GM12878 (cell line): ENCODE measurements around the gene EHHADH. TPM values are rescaled to one million over a fixed set of nuclear protein-coding genes. Genes with fewer than 3 reads are reported as not detected.
A peak's percentile ranks its signal among the peaks of the same experiment; 100 is the strongest.

Experiments
- ATAC-seq: fragments of 200-7000 bp; cut with Tn5 transposase; 3 replicates; pipeline ENCODE4 v1.9.1; 2020; ENCODE audit warnings: mild to moderate bottlenecking, moderate library complexity
- BruUV-seq: library from RNA; stranded (reverse); fragments of 400-500 nt; replicated peaks from 2 replicates; lab custom pipeline; 2021; lab: Mats Ljungman, UMichigan
- CTCF ChIA-PET: fragments of 300-600 bp; sonication (Branson Sonifier 250); formaldehyde crosslinking; extraction: SDS; loops from one replicate; lab custom pipeline; 2021; ENCODE audit warnings: inconsistent platforms; lab: Yijun Ruan, JAX
- POLR2A ChIA-PET: fragments of 350-600 bp; formaldehyde crosslinking; extraction: SDS; loops from one replicate; lab custom pipeline; 2021; ENCODE audit warnings: inconsistent platforms; lab: Charles Lee
- RAD21 ChIA-PET: fragments of 300-600 bp; sonication (Branson Sonifier 250); formaldehyde crosslinking; loops from one replicate; lab custom pipeline; 2023; ENCODE audit warnings: antibody characterized with exemption; ENCODE audit not compliant: unreplicated experiment; lab: Charles Lee
- SMC1A ChIA-PET: fragments of 300-600 bp; sonication (Branson Sonifier 250); formaldehyde crosslinking; loops from one replicate; lab custom pipeline; 2023; ENCODE audit not compliant: unreplicated experiment, uncharacterized antibody; lab: Charles Lee
- DNase-seq: peaks from one replicate; pipeline ENCODE4 v3.0.0-alpha.2; 2011; ENCODE audit warnings: low read depth, low spot score
- FAIRE-seq: peaks from 3 replicates; lab custom pipeline; 2011; peaks lifted over from hg19 to GRCh38; lab: Jason Lieb, UNC
- H2AFZ ChIP-seq: 2 replicates; pipeline ENCODE4 v1.6.0; 2011; ENCODE audit warnings: low read depth, low read length, control low read depth; ENCODE audit not compliant: control insufficient read depth
- H3K27ac ChIP-seq: 2 replicates; pipeline ENCODE4 v1.5.1; 2011; ENCODE audit warnings: control low read depth; ENCODE audit not compliant: control insufficient read depth, insufficient read depth
- H3K27me3 ChIP-seq, 2 experiments: replicated peaks in 1 of 2; 2 replicates each; pipeline versions ENCODE4 v1.6.0 to v1.6.1; 2011; ENCODE audit warnings: low read length in 1 of 2; ENCODE audit not compliant: control insufficient read depth in 2 of 2, insufficient read depth in 2 of 2
- H3K36me3 ChIP-seq, 2 experiments: 2 replicates each; pipeline ENCODE4 v1.5.1; 2011; ENCODE audit warnings: low read length in 1 of 2; ENCODE audit not compliant: control insufficient read depth in 2 of 2, insufficient read depth in 2 of 2
- H3K4me1 ChIP-seq: 2 replicates; pipeline ENCODE4 v1.6.1; 2011; ENCODE audit warnings: mild to moderate bottlenecking, low read length, moderate library complexity, mixed read lengths; ENCODE audit not compliant: control insufficient read depth, insufficient read depth
- H3K4me2 ChIP-seq: 2 replicates; pipeline ENCODE4 v1.6.0; 2011; ENCODE audit warnings: control low read depth; ENCODE audit not compliant: control insufficient read depth, insufficient read depth
- H3K4me3 ChIP-seq: fragments of 200-600 bp; sonication (generic); 2 replicates; pipeline ENCODE4 v1.5.1; 2016
- H3K79me2 ChIP-seq: 2 replicates; pipeline ENCODE4 v1.6.0; 2011; ENCODE audit warnings: low read length; ENCODE audit not compliant: control insufficient read depth, insufficient read depth
- H3K9ac ChIP-seq: 2 replicates; pipeline ENCODE4 v1.8.0; 2011; ENCODE audit warnings: low read length, control low read depth, mixed read lengths; ENCODE audit not compliant: control insufficient read depth, insufficient read depth
- H3K9me3 ChIP-seq: replicated peaks from 3 replicates; pipeline ENCODE4 v1.5.1; 2011; ENCODE audit warnings: mild to moderate bottlenecking, low read length; ENCODE audit not compliant: control insufficient read depth, insufficient read depth
- H4K20me1 ChIP-seq: 2 replicates; pipeline ENCODE4 v1.6.0; 2011; ENCODE audit not compliant: control insufficient read depth, insufficient read depth
- ESRRA ChIP-seq: IDR thresholded peaks from 2 replicates; pipeline ENCODE4 v1.6.1; 2012; ENCODE audit warnings: mild to moderate bottlenecking, low read length, improper control_type of control experiment
- GATAD2B ChIP-seq: fragments of 450-650 bp; conservative IDR thresholded peaks from 2 replicates; pipeline ENCODE4 v1.6.1; 2017; ENCODE audit warnings: low read depth, mild to moderate bottlenecking, moderate library complexity
- HDGF ChIP-seq: fragments of 450-650 bp; IDR thresholded peaks from 2 replicates; pipeline ENCODE4 v1.6.1; 2016; ENCODE audit warnings: antibody characterized with exemption
- MTA3 ChIP-seq: IDR thresholded peaks from 2 replicates; pipeline ENCODE4 v1.6.1; 2012; ENCODE audit warnings: low read length, inconsistent platforms, borderline replicate concordance
- NFYA ChIP-seq: IDR thresholded peaks from 2 replicates; pipeline ENCODE4 v1.6.1; 2011; ENCODE audit warnings: low read depth, mild to moderate bottlenecking, low read length, improper control_type of control experiment, borderline replicate concordance
- PAX8 ChIP-seq: fragments of 450-650 bp; IDR thresholded peaks from 2 replicates; pipeline ENCODE4 v1.6.1; 2017; ENCODE audit warnings: mild to moderate bottlenecking, moderate library complexity
- RB1 ChIP-seq: fragments of 450-650 bp; formaldehyde crosslinking; IDR thresholded peaks from 2 replicates; pipeline ENCODE4 v1.6.1; 2017; ENCODE audit warnings: mild to moderate bottlenecking, borderline replicate concordance
- RELA ChIP-seq: fragments of 450-650 bp; IDR thresholded peaks from 2 replicates; pipeline ENCODE4 v1.8.0; 2014; ENCODE audit warnings: borderline replicate concordance; ENCODE audit not compliant: partially characterized antibody
- RUNX3 ChIP-seq: IDR thresholded peaks from 2 replicates; pipeline ENCODE4 v1.6.1; 2012; ENCODE audit warnings: low read length, inconsistent platforms
- SMAD1 ChIP-seq: fragments of 450-650 bp; IDR thresholded peaks from 2 replicates; pipeline ENCODE4 v1.6.1; 2018; ENCODE audit warnings: mild to moderate bottlenecking, low read depth; ENCODE audit not compliant: partially characterized antibody
- SRF ChIP-seq, 2 experiments: IDR thresholded peaks; 2 replicates each; pipeline ENCODE4 v1.6.1; 2011; ENCODE audit warnings: low read depth in 2 of 2, low read length in 2 of 2, mild to moderate bottlenecking in 1 of 2, moderate library complexity in 1 of 2
- SUPT20H ChIP-seq: IDR thresholded peaks from 2 replicates; pipeline ENCODE4 v1.6.1; 2011; ENCODE audit warnings: low read depth, mild to moderate bottlenecking, low read length, moderate library complexity, borderline replicate concordance; ENCODE audit not compliant: control insufficient read depth
- ZNF24 ChIP-seq: fragments of 450-650 bp; IDR thresholded peaks from 2 replicates; pipeline ENCODE4 v1.6.1; 2017; ENCODE audit warnings: antibody characterized with exemption, mild to moderate bottlenecking
- ZNF274 ChIP-seq: IDR thresholded peaks from one replicate; pipeline ENCODE4 v1.8.0; 2011; ENCODE audit not compliant: insufficient read length, insufficient read depth
- ZZZ3 ChIP-seq: IDR thresholded peaks from 2 replicates; pipeline ENCODE4 v1.6.1; 2011; ENCODE audit warnings: low read depth; ENCODE audit not compliant: control insufficient read depth, insufficient read length
- WGBS: methylation state at CpG from one replicate; pipeline ENCODE4 v1.1.6; 2016; ENCODE audit warnings: low lambda C conversion rate; ENCODE audit not compliant: insufficient replicate concordance, insufficient coverage; ENCODE audit errors: missing lambda C conversion rate; 5-methylcytosine and 5-hydroxymethylcytosine counted together
- in situ Hi-C: fragments of 300-500 bp; cut with MboI; formaldehyde crosslinking; loops from 9 replicates; pipeline ENCODE4 v1.14.3; 2018; ENCODE audit warnings: mixed read lengths
- intact Hi-C: fragments of 100-400 bp; cut with micrococcal nuclease; formaldehyde crosslinking; loops from one replicate; pipeline ENCODE4 v1.14.2; 2022; ENCODE audit not compliant: unreplicated experiment
- polyA plus RNA-seq, 11 experiments: library from polyadenylated mRNA; depleted of rRNA in 4 of 11; unstranded in 6 of 11; stranded (reverse) in 5 of 11; fragments of >200 nt; fragmentation: Nextera tagmentation in 4 of 11; fragmentation: Illumina TruSeq in 1 of 11; extraction: Ambion mirVana in 4 of 11; extraction: Trizol in 1 of 11; gene quantifications; 1 replicate in 1 of 11; 2 replicates in 10 of 11; pipeline versions ENCODE4 v1.2.1 to v1.2.3, GENCODE V29; 2011 to 2016; ENCODE audit warnings: inconsistent platforms in 2 of 11, missing spikeins in 2 of 11, low read depth in 1 of 11
- total RNA-seq, 4 experiments: library from RNA; depleted of rRNA in 3 of 4; stranded (reverse); fragments of >200 nt in 3 of 4; fragmentation: Illumina TruSeq in 1 of 4; extraction: Trizol in 1 of 4; gene quantifications; 2 replicates each; pipeline versions ENCODE4 v1.2.1 to v1.2.3, GENCODE V29; 2013 to 2021
- TF ChIP-seq, protein P1 (sequence below): fragments of 450-650 bp; IDR thresholded peaks from 2 replicates; pipeline ENCODE4 v1.6.1; 2016; ENCODE audit warnings: mild to moderate bottlenecking
- TF ChIP-seq, protein P2 (sequence below): IDR thresholded peaks from 2 replicates; pipeline ENCODE4 v1.6.1; 2012; ENCODE audit warnings: low read depth, low read length, improper control_type of control experiment

Gene EHHADH
- total and polyA plus RNA-seq, 10 of the 15 experiments (the other 5 are each of a cell fraction or from before 2014, with no cell fraction given) = 0.96 to 8.4 (median 5.3) TPM

DNA sequence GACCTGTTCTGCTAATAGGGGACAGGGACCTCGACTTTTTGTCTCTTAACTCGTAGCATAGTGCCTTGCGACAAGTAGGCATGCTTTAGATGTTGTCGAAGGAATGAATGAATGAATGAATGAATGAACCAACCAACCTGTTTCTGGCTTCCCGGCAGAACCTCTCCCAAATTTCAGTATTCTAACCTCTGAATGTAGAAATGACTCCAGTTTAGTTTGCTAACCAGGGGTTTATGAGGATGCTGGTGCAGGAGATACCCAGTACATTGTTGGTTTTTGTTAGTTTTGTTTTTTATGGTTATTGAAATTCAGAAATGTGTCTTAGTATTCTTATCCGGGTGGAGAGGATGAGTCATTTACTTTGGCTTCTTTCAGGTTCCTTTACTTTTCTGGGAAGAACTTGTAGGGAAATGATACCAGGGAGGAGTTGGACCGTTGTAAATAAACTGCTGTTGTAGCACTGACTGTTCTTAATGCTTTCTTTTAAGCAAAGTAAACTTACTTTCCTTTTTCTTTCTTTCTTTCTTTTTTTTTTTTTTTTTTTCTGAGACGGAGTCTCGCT is 29.6 kb upstream of the EHHADH start:
- no peak for FAIRE-seq

DNA sequence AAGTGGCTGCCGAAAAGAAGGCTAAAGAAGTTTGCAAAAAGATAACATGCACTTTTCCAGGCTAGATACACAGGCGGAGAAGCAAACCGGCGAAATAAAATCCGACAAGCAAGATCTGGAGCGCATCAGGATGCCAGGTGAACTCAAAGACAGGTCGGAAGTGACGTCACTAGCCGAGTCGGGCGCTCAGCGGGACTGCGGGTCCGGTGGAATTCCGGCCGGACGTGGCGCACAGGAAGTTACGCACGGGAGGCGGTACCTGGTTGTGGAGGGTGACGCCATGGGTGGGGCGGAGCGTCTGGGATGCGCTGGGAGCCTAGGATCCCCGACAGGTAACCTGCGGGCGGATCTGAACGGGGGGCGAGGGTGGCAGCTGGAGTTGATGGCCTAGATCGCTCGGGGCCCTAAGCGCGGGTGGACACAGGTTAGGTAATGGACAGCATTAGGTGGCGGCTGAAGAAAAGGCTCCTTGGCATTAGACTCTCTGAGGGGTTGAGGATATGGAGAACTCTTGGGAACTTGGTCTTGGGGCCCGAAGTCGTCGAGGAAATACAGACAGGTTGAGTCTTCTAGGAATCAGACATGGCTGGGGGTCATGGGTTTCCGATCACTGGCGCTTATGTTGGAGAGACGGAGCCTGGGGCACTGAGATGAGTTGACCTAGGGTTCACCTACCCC is 29.0 kb upstream of the EHHADH start:
- Histone ChIP-seq H3K79me2 (peaks cover 10% of the 10 kb centered on the region), H2AFZ (peak overlapping the region; percentile 93), H3K9me3 (no peaks in the 10 kb centered on the region), H3K36me3 (peaks cover 0 to 3% of the 10 kb centered on the region in 2 experiments; a peak in 1 of 4 replicates), H3K4me3 (peak overlapping the region; percentile 78), H3K4me1 (no peaks in the 10 kb centered on the region), H4K20me1 (no peaks in the 10 kb centered on the region), H3K4me2 (peak overlapping the region; percentile 77), H3K27me3 (no peaks in the 10 kb centered on the region), H3K27ac (peak overlapping the region; percentile 63), H3K9ac (peak overlapping the region; percentile 60)
- peak; percentile 77 for DNase-seq
- ChIA-PET RAD21 (no interaction called here), POLR2A (no interaction called here), CTCF (no interaction called here), SMC1A (interaction anchor here (1.0 kb wide), 1 partner anchor 11 kb away, joined by 3 read pairs; no protein-coding TSS in a partner anchor)
- peak; percentile 98 for ATAC-seq
- TSS peak; percentile 87 for BruUV-seq
- in situ Hi-C loops = no loop called here
- WGBS = 1% methylated on average over 41 of the region's 41 CpGs
- intact Hi-C loops = no loop called here
- peak; percentile 86 for FAIRE-seq
- TF ChIP-seq RB1 (no peak), ZZZ3 (no peak), HDGF (peak; percentile 75; the same call in 1 of the 2 replicates), GATAD2B (no peak), SMAD1 (peak; percentile 23), RELA (peak; percentile 74), SUPT20H (no peak), NFYA (no peak), ZNF274 (no peak), MTA3 (no peak)
- TF ChIP-seq, protein P1, sequence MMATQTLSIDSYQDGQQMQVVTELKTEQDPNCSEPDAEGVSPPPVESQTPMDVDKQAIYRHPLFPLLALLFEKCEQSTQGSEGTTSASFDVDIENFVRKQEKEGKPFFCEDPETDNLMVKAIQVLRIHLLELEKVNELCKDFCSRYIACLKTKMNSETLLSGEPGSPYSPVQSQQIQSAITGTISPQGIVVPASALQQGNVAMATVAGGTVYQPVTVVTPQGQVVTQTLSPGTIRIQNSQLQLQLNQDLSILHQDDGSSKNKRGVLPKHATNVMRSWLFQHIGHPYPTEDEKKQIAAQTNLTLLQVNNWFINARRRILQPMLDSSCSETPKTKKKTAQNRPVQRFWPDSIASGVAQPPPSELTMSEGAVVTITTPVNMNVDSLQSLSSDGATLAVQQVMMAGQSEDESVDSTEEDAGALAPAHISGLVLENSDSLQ = peak; percentile 48

More for the DNA sequence above, 29.6 kb upstream of the EHHADH start:
- H4K20me1 ChIP-seq = no peaks in the 10 kb centered on the region
- SMC1A ChIA-PET = interaction anchor here (0.9 kb wide), 2 partner anchors 22 to 25 kb away, joined by 3 read pairs; no protein-coding TSS in a partner anchor
- in situ Hi-C loops = no loop called here
- H3K79me2 ChIP-seq = peaks cover 10% of the 10 kb centered on the region
- H3K27ac ChIP-seq = peak overlapping the region; percentile 63
- 7% methylated on average over 7 of the region's 9 CpGs for WGBS
- no peaks in the 10 kb centered on the region for H3K4me1 ChIP-seq
- BruUV-seq = no TSS peak
- RAD21 ChIA-PET = interaction anchor here (0.7 kb wide), 1 partner anchor 43 kb away, joined by 3 read pairs; no protein-coding TSS in a partner anchor
- peak overlapping the region; percentile 77 for H3K4me2 ChIP-seq
- H3K27me3 ChIP-seq = no peaks in the 10 kb centered on the region
- CTCF ChIA-PET = no interaction called here
- peak overlapping the region; percentile 78 for H3K4me3 ChIP-seq
- TF ChIP-seq RUNX3 (no peak), ZNF24 (peak; percentile 95), ESRRA (no peak), PAX8 (no peak), SRF (IDR thresholded peaks at IDR 0.05; ENCODE audit: low read depth in 2 of 2, low read length in 2 of 2) (no peak)
- TF ChIP-seq, protein P2, sequence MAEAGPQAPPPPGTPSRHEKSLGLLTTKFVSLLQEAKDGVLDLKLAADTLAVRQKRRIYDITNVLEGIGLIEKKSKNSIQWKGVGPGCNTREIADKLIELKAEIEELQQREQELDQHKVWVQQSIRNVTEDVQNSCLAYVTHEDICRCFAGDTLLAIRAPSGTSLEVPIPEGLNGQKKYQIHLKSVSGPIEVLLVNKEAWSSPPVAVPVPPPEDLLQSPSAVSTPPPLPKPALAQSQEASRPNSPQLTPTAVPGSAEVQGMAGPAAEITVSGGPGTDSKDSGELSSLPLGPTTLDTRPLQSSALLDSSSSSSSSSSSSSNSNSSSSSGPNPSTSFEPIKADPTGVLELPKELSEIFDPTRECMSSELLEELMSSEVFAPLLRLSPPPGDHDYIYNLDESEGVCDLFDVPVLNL = no peak
- ATAC-seq = no peak
- POLR2A ChIA-PET = no interaction called here
- peak overlapping the region; percentile 93 for H2AFZ ChIP-seq
- no peak for DNase-seq
- H3K9ac ChIP-seq = peak overlapping the region; percentile 55
- intact Hi-C loops = no loop called here
- H3K36me3 ChIP-seq = peaks cover 0 to 4% of the 10 kb centered on the region in 2 experiments; a peak in 1 of 4 replicates
- H3K9me3 ChIP-seq = no peaks in the 10 kb centered on the region
